Limb (tissue), 2 donors: ENCODE results near the gene RNF8.
"Not testable (repeated sequence)": the region's sequence is repeated elsewhere in the genome, so short reads cannot be mapped to it uniquely, and the experiment has no call there.

ENCODE experiments used
- DNase-seq, 2 donors: peaks; one replicate each; pipeline ENCODE4 v3.0.0-alpha.2; 2016; ENCODE audit errors: extremely low spot score in 2 of 2

RNF8 gene

DNA sequence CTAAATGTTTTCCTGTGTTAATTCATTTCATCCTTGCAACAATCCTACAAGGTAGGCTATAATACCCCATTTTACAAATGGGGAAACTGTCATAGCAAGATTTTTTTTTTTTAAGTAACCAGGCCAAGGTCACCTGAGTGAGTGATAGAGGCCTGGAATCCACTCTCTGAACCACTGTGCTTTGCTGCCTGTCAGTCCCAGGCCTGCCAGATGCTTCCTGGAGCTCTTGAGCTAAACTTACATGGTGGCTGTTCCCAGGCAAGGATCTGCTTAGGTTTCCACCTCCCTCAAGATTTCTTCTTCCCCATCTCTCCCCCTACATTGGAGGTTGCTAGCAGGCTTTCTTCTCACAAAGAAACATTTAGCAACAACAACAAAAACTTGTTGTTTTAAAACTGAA is 32.7 kb upstream of the RNF8 start:
- DNase-seq: no peak

DNA sequence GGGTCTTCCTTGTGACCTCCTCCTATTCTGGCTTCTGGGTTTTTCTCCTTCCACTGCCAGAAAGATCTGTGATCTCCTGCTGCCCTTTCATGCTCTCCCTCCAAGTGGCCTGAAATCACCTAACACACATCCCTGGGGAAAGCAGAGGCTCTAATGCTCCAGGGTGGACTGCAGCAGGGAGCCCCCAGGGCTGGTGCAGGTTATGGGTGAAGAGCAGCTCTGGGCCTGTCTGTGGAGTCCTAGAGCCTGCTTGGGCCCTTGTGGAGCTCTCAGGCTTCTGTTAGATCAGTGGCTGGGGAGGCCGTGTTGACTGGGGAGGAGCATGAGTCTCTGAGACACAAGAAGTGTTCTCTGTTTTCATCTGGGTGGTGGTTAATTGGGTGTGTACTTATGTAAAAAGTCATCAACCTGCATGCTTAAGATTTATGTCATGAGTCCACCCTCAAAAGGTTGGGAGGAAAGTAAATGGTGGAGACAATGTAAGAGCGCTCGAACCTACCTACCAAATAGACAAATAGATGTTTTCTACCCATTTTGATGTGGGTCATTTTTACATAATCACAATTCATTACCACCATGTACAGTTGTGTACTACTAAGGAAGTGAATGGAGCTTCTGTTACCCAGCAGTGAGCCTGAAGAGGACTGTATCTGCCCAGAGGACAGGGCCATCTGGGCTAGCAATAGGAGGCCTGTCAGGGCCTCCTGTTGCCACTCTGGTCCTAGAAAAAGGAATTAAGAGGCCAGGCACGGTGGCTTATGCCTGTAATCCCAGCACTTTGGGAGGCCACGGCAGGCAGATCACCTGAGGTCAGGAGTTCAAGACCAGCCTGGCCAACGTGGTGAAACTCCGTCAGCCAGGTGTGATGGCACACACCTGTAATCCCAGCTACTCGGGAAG is 32.0 kb upstream of the RNF8 start:
- no peak for DNase-seq

DNA sequence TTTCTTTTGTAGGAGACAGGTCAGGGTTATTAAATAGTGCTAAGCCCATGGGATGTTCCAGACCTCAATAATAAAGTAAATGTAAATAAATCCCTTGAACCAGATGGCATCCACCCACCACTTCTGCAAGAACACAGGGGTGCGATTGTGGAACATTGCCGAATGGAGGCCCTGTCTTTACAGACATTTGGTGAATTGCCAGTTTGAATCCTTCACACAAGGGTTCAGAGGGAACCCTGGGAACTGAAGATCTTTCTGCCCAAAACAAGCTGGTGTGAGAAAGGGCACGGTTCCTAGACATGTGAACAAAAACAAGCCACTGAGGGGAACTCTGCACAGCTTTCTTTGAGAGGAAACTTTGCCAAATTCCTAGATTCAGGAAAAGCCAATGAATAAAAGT is 30.2 kb upstream of the RNF8 start:
- peak; percentile 34 to 51 for DNase-seq

DNA sequence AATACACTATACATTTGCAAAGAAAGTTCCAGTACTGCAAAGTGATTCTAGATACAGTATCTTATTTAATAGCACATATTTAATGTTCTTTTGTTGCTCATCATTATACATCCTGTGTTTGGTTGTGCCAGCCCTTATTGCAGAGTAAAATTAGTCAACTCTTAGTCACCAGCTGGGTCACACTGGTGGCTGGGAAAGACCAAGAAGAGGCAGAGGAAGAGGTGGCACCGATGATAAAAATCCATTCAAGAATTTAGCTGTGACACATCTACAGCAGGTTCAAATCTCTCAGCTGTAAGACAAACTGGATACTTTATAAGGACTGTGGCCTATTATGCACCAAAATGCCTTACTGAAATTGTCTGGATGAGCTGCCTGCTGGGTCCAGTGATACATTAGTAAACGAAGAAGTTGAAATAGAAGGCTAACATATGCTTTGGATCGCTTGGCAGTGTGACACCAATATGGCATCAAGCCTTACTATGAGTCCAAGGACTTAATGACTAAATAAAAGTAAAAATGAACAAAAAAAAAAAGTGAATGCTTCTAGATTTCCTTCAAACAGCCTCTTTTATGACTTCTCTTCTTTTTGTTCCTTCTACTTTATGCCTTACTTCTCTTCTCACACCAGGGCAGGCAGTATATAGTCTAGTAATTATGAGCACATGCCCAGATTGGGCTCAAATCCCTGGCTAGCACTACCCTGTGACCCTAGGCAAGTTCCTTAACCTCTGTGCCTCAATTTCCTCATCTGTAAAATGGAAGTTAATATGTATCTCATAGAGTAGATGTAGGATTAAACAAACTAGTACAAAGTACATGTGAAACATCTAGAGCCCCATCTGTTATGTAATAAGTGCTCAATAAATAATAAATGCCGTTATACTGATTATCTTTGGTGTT is 29.4 kb upstream of the RNF8 start:
- DNase-seq: no peak

GRCh38 chr6:37330345-37330744 is 23.4 kb upstream of the RNF8 start:
- not testable (repeated sequence) for DNase-seq

GRCh38 chr6:37331047-37331446 is 22.7 kb upstream of the RNF8 start:
- DNase-seq: no peak

GRCh38 chr6:37332894-37333293 is 20.9 kb upstream of the RNF8 start:
- no peak for DNase-seq

DNA sequence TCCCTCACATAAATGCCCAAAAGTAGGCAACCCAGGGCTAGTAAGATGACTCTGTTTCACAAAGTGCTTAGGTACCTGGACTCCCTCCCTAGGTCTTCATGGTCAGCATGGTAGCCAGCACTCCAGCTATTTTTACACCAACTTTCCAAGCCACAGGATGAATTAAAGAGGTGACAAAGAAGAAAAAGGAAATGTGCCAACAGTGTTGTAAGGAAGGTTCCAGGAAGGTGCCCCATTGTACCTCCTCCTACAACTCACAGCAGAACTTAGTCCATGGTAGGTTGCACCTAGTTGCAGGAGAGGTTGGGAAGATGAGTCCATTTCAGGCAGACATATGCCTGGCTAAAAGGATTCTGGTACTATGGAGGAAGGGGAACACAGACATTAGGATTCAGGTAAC is 19.7 kb upstream of the RNF8 start:
- no peak for DNase-seq

DNA sequence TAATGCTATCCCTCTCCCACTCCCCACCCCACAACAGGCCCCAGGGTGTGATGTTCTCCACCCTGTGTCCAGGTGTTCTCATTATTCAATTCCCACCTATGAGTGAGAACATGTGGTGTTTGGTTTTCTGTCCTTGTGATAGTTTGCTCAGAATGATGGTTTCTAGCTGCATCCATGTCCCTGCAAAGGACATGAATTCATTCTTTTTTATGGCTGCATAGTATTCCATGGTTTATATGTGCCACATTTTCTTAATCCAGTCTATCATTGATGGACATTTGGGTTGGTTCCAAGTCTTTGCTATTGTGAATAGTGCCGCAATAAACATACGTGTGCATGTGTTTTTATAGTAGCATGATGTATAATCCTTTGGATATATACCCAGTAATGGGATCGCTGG is 15.5 kb upstream of the RNF8 start:
- DNase-seq: not testable (repeated sequence)

DNA sequence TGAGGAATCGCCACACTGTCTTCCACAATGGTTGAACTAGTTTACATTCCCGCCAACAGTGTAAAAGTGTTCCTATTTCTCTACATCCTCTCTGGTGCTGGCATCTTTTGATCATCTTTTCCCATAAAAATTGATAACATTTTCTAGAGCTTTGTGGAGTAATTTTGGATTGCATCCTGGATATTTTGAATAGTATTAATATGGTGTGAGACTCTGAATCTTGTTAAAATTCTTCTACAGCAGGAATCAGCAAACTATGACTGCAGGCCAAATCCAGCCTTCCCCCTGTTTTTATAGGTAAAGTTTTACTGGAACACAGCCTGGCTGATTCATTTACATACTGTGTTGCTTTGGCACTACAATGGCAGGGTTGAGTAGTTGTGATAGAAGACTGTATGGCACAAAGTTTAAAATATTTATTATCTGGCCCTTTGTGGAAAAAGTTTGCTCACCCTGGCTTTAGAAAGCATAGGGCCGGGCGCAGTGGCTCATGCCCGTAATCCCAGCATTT is 15.0 kb upstream of the RNF8 start:
- no peak for DNase-seq

- DNase-seq: no peak
Observed at GRCh38 chr6:37339741-37340638, 13.8 kb upstream of the RNF8 start.

DNA sequence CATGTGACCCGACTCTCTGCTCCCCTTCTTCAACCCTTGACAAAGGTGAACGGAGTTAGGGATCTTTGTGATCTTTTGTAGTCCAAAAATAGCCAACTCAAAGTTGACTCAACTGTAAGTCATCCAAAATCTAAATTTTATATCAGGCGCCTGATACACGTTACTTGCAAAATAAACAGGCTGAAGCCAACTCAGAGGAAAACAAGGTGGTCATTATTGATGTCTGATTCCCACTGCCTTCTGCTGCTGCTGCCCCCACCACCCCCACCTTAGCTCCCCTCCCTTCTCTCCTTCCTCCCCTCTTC is 13.2 kb upstream of the RNF8 start:
- no peak for DNase-seq

GRCh38 chr6:37343248-37343647 is 10.5 kb upstream of the RNF8 start:
- DNase-seq: no peak

- DNase-seq: no peak
Observed at GRCh38 chr6:37344308-37344707, 9.5 kb upstream of the RNF8 start.

DNA sequence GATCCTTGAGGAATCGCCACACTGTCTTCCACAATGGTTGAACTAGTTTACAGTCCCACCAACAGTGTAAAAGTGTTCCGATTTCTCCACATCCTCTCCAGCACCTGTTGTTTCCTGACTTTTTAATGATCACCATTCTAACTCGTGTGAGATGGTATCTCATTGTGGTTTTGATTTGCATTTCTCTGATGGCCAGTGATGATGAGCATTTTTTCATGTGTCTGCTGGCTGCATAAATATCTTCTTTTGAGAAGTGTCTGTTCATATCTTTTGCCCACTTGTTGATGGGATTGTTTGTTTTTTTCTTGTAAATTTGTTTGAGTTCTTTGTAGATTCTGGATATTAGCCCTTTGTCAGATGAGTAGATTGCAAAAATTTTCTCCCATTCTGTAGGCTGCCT is 8.0 kb upstream of the RNF8 start:
- DNase-seq: not testable (repeated sequence)

GRCh38 chr6:37347177-37347576 is 6.6 kb upstream of the RNF8 start:
- no peak for DNase-seq

GRCh38 chr6:37347670-37348111 is 6.1 kb upstream of the RNF8 start:
- no peak for DNase-seq

DNA sequence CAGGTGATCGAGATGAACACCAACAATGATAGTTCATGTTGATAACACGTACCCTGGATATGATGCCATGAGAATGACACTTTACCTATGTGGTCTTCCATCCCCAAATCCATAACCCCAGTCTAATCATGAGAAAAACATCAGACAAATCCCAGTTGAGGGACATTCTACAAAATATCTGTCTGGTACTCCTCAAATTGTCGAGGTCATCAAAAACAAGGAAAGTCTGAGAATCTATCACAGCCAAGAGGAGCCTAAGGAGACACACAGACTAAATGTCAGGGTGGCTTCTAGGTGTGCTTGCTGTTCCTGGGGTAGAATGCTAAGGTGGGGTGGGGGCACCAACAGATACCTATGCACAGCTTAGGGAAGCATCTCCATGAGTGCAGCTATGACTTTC is 2.8 kb upstream of the RNF8 start:
- no peak for DNase-seq

- no peak for DNase-seq
Observed at GRCh38 chr6:37352384-37352783, 1.4 kb upstream of the RNF8 start.

- DNase-seq: no peak
Observed at GRCh38 chr6:37354526-37355384, 972 bp downstream of the RNF8 start.
